ENCODE measurements around the gene GALNT16. TPM values are rescaled to one million over a fixed set of nuclear protein-coding genes. Genes with fewer than 3 reads are reported as not detected.

GALNT16 gene
- total and polyA plus RNA-seq, 2 donors (not counting 3 experiments of a cell fraction or from before 2014, with no cell fraction given), result 0.39 to 0.49 TPM

- BruUV-seq (replicated peaks), result no TSS peak
- Histone ChIP-seq H3K4me2 (ENCODE audit: insufficient read depth, low read length) (no peak overlapping the region), H3K4me1 (ENCODE audit: control insufficient read depth, extremely low read depth, insufficient read depth, low read length) (no peaks in the 10 kb centered on the region), H3K9me3 (replicated peaks; ENCODE audit: control insufficient read depth, insufficient read depth, low read length) (no peaks in the 10 kb centered on the region), H2AFZ (ENCODE audit: low read depth, low read length) (no peak overlapping the region), H4K20me1 (replicated peaks; ENCODE audit: control insufficient read depth, extremely low read depth, insufficient read depth, low read length) (no peaks in the 10 kb centered on the region), H3K9me1 (replicated peaks; ENCODE audit: control insufficient read depth, extremely low read depth, insufficient read depth, low read length) (no peaks in the 10 kb centered on the region), H3K79me2 (ENCODE audit: control insufficient read depth, insufficient read depth, low read length) (no peaks in the 10 kb centered on the region), H3K27ac (ENCODE audit: insufficient read depth, low read depth, low read length) (no peak overlapping the region), H3K4me3 (replicated peaks in 1 of 3; ENCODE audit: insufficient read depth in 1 of 3, low read depth in 1 of 3, low read length in 3 of 3) (no peak overlapping the region), H3K27me3 (ENCODE audit: control insufficient read depth in 2 of 2, insufficient read depth in 2 of 2, low read length in 2 of 2) (peaks cover 4 to 6% of the 10 kb centered on the region in 2 experiments), H3K9ac (replicated peaks; ENCODE audit: extremely low read depth, insufficient read depth, low read length) (no peak overlapping the region), H3K36me3 (ENCODE audit: control insufficient read depth in 2 of 2, extremely low read depth in 1 of 2, insufficient read depth in 2 of 2, low read length in 2 of 2) (no peaks in the 10 kb centered on the region)
- intact Hi-C loops (cut with micrococcal nuclease), result no loop called here
- POLR2A ChIA-PET, result no interaction called here
- CTCF ChIA-PET, result no interaction called here
- DNase-seq (ENCODE audit: low read depth, low spot score), result no peak
- FAIRE-seq, result no peak
- TF ChIP-seq MAX (IDR thresholded peaks at IDR 0.05; ENCODE audit: insufficient read depth, insufficient read length), result no peak
- TF ChIP-seq JUN (IDR thresholded peaks at IDR 0.05; ENCODE audit: borderline replicate concordance, insufficient read depth, insufficient read length, low read depth), result no peak
- TF ChIP-seq FOS (IDR thresholded peaks at IDR 0.05; ENCODE audit: borderline replicate concordance, insufficient read depth, low read length), result no peak
- no peak for TF ChIP-seq EZH2 (IDR thresholded peaks at IDR 0.05; ENCODE audit: borderline replicate concordance, low read depth, low read length, severe bottlenecking)
- dilution Hi-C loops (cut with MboI; ENCODE audit: extremely low pct_ligation_motif_present, low sequenced_read_pairs), result no loop called here
These were observed 66.7 kb downstream of the GALNT16 start for GRCh38 chr14:69326611-69327010.

- POLR2A ChIA-PET, result no interaction called here
- CTCF ChIA-PET, result no interaction called here
- TF ChIP-seq JUN (IDR thresholded peaks at IDR 0.05; ENCODE audit: borderline replicate concordance, insufficient read depth, insufficient read length, low read depth) (no peak), POLR2A (IDR thresholded peaks at IDR 0.05; ENCODE audit: low read depth, low read length) (no peak), POLR2AphosphoS5 (IDR thresholded peaks at IDR 0.05; ENCODE audit: insufficient read depth, low read depth, low read length) (no peak), EZH2 (IDR thresholded peaks at IDR 0.05; ENCODE audit: borderline replicate concordance, low read depth, low read length, severe bottlenecking) (no peak), MYC (IDR thresholded peaks at IDR 0.05; ENCODE audit: low read depth, low read length) (no peak), MAX (IDR thresholded peaks at IDR 0.05; ENCODE audit: insufficient read depth, insufficient read length) (no peak), FOS (IDR thresholded peaks at IDR 0.05; ENCODE audit: borderline replicate concordance, insufficient read depth, low read length) (no peak), CTCF (IDR thresholded peaks at IDR 0.05; ENCODE audit: extremely low read depth in 1 of 2, insufficient read depth in 1 of 2, low read depth in 1 of 2, low read length in 2 of 2) (no peak), GATA2 (IDR thresholded peaks at IDR 0.05; ENCODE audit: insufficient read depth, insufficient read length, low read depth, low read length) (no peak)
These were observed 67.5 kb downstream of the GALNT16 start for GRCh38 chr14:69327507-69327906.

More at GRCh38 chr14:69327507-69327906, 67.5 kb downstream of the GALNT16 start:
- dilution Hi-C loops (cut with MboI; ENCODE audit: extremely low pct_ligation_motif_present, low sequenced_read_pairs) (no loop called here), intact Hi-C loops (cut with micrococcal nuclease) (no loop called here)
- H3K9me1 ChIP-seq (replicated peaks; ENCODE audit: control insufficient read depth, extremely low read depth, insufficient read depth, low read length), result no peaks in the 10 kb centered on the region
- H3K79me2 ChIP-seq (ENCODE audit: control insufficient read depth, insufficient read depth, low read length), result no peaks in the 10 kb centered on the region
- H3K4me1 ChIP-seq (ENCODE audit: control insufficient read depth, extremely low read depth, insufficient read depth, low read length), result no peaks in the 10 kb centered on the region
- DNase-seq (ENCODE audit: low read depth, low spot score), result no peak
- H3K27ac ChIP-seq (ENCODE audit: insufficient read depth, low read depth, low read length), result no peak overlapping the region
- H4K20me1 ChIP-seq (replicated peaks; ENCODE audit: control insufficient read depth, extremely low read depth, insufficient read depth, low read length), result no peaks in the 10 kb centered on the region
- H3K4me2 ChIP-seq (ENCODE audit: insufficient read depth, low read length), result no peak overlapping the region
- H3K9me3 ChIP-seq (replicated peaks; ENCODE audit: control insufficient read depth, insufficient read depth, low read length), result no peaks in the 10 kb centered on the region
- H3K9ac ChIP-seq (replicated peaks; ENCODE audit: extremely low read depth, insufficient read depth, low read length), result no peak overlapping the region
- BruUV-seq (replicated peaks), result no TSS peak
- H3K36me3 ChIP-seq (ENCODE audit: control insufficient read depth in 2 of 2, extremely low read depth in 1 of 2, insufficient read depth in 2 of 2, low read length in 2 of 2), result no peaks in the 10 kb centered on the region
- H3K27me3 ChIP-seq (ENCODE audit: control insufficient read depth in 2 of 2, insufficient read depth in 2 of 2, low read length in 2 of 2), result peaks cover 4 to 7% of the 10 kb centered on the region in 2 experiments
- H3K4me3 ChIP-seq (replicated peaks in 1 of 3; ENCODE audit: insufficient read depth in 1 of 3, low read depth in 1 of 3, low read length in 3 of 3), result no peak overlapping the region
- no peak for FAIRE-seq
- no peak overlapping the region for H2AFZ ChIP-seq (ENCODE audit: low read depth, low read length)

Data from endothelial cell of umbilical vein (primary cell).